Brain microvascular endothelial cell (primary cell): ENCODE measurements around the gene HYOU1.
A peak's percentile ranks its signal among the peaks of the same experiment; 100 is the strongest.

Experiments used
- DNase-seq: peaks from one replicate; pipeline ENCODE4 v3.0.0-alpha.2; 2020
- H3K27ac ChIP-seq: fragments of 250-450 bp; sonication (Bioruptor Pico); 2 replicates; pipeline ENCODE4 v1.5.1; 2020; ENCODE audit warnings: mild to moderate bottlenecking, moderate library complexity
- H3K27me3 ChIP-seq: fragments of 250-450 bp; sonication (Bioruptor Pico); replicated peaks from 2 replicates; pipeline ENCODE4 v1.5.1; 2020; ENCODE audit warnings: mild to moderate bottlenecking
- H3K36me3 ChIP-seq: fragments of 250-450 bp; sonication (Bioruptor Pico); replicated peaks from 2 replicates; pipeline ENCODE4 v1.5.1; 2020; ENCODE audit warnings: mild to moderate bottlenecking
- H3K4me3 ChIP-seq: 2 replicates; pipeline ENCODE4 v1.5.1; 2011; ENCODE audit warnings: low read depth, mild to moderate bottlenecking, control low read depth, low read length, moderate library complexity
- CTCF ChIP-seq: IDR thresholded peaks from 2 replicates; pipeline ENCODE4 v1.5.1; 2011; ENCODE audit warnings: low read depth, mild to moderate bottlenecking, moderate library complexity, low read length, control low read depth, inconsistent platforms; ENCODE audit errors: missing control alignments
- in situ Hi-C: cut with HindIII; loops from 2 replicates; pipeline ENCODE4 v1.10.0; 2017; ENCODE audit warnings: low sequenced_read_pairs, low pct_ligation_motif_present

HYOU1 gene

GRCh38 chr11:119006656-119007055 is 50.3 kb downstream of the HYOU1 start:
- Histone ChIP-seq H3K27ac (no peak overlapping the region), H3K4me3 (no peak overlapping the region), H3K27me3 (no peaks in the 10 kb centered on the region), H3K36me3 (peaks cover 16% of the 10 kb centered on the region)
- DNase-seq: no peak
- no peak for TF ChIP-seq CTCF
- in situ Hi-C loops: no loop called here

- DNase-seq: no peak
- Histone ChIP-seq H3K4me3 (no peak overlapping the region), H3K27ac (no peak overlapping the region), H3K27me3 (no peaks in the 10 kb centered on the region), H3K36me3 (peaks cover 4% of the 10 kb centered on the region)
- TF ChIP-seq CTCF: no peak
- in situ Hi-C loops: no loop called here
Measured at GRCh38 chr11:119000906-119001305, 56.1 kb downstream of the HYOU1 start.

GRCh38 chr11:118998822-118999221 is 58.2 kb downstream of the HYOU1 start:
- in situ Hi-C loops: no loop called here
- Histone ChIP-seq H3K4me3 (peak overlapping the region; percentile 82), H3K36me3 (peaks cover 4% of the 10 kb centered on the region), H3K27ac (peak overlapping the region; percentile 15), H3K27me3 (no peaks in the 10 kb centered on the region)
- no peak for TF ChIP-seq CTCF
- peak; percentile 58 for DNase-seq

- in situ Hi-C loops: no loop called here
Measured at GRCh38 chr11:118998388-118998717, 58.7 kb downstream of the HYOU1 start.

GRCh38 chr11:118997627-118998387 is 59.2 kb downstream of the HYOU1 start, which contains the start of gene CENATAC:
Gene CENATAC (plus strand): TSS chr11:118998138. CDS start chr11:118998198, 60 bp downstream.
- Histone ChIP-seq H3K27me3 (no peaks in the 10 kb centered on the region), H3K27ac (peak within 1 kb of the TSS; percentile 15), H3K36me3 (peaks cover 4% of the 10 kb centered on the region), H3K4me3 (peak within 1 kb of the TSS; percentile 82)
- peak; percentile 80 for DNase-seq
- TF ChIP-seq CTCF: no peak
- in situ Hi-C loops: no loop called here

More at GRCh38 chr11:118998388-118998717, 58.7 kb downstream of the HYOU1 start:
- H3K4me3 ChIP-seq: peak overlapping the region; percentile 82
- H3K36me3 ChIP-seq: peaks cover 4% of the 10 kb centered on the region
- no peak overlapping the region for H3K27ac ChIP-seq
- no peaks in the 10 kb centered on the region for H3K27me3 ChIP-seq
- no peak for TF ChIP-seq CTCF
- no peak for DNase-seq
